Measurements from ENCODE around the gene ABI3BP. TPM values are rescaled to one million over a fixed set of nuclear protein-coding genes. Genes with fewer than 3 reads are reported as not detected.

Gene ABI3BP
- total RNA-seq, 1 donor from 2014 or later, result not detected

DNA sequence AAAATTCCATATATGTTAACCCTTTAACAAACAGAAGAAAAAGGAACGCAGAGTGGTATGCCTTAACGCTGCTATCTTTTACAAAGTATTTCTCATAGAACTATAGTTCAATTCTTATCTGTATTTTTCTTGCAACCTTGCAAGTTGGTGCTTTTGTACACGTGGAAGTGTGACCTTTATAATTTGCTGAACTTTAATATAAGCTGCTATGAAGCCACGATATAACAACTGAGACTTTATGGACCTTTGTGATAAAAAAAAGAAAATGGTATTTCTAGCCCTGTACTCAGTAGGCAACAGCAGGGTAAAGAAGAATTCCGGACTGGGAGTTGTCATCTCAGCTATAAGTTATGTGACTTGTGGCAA is 290.3 kb downstream of the ABI3BP start:
- Mint-ChIP-seq H3K4me1 (no peaks in the 10 kb centered on the region), H3K36me3 (ENCODE audit: low read depth) (no peaks in the 10 kb centered on the region), H3K27me3 (ENCODE audit: low read depth) (peaks cover 91% of the 10 kb centered on the region), H3K27ac (ENCODE audit: unreplicated experiment) (no peak overlapping the region), H3K4me3 (no peak overlapping the region), H3K9me3 (no peaks in the 10 kb centered on the region)
- DNase-seq (ENCODE audit: low read depth, low spot score), result no peak
- TF ChIP-seq, protein P1, sequence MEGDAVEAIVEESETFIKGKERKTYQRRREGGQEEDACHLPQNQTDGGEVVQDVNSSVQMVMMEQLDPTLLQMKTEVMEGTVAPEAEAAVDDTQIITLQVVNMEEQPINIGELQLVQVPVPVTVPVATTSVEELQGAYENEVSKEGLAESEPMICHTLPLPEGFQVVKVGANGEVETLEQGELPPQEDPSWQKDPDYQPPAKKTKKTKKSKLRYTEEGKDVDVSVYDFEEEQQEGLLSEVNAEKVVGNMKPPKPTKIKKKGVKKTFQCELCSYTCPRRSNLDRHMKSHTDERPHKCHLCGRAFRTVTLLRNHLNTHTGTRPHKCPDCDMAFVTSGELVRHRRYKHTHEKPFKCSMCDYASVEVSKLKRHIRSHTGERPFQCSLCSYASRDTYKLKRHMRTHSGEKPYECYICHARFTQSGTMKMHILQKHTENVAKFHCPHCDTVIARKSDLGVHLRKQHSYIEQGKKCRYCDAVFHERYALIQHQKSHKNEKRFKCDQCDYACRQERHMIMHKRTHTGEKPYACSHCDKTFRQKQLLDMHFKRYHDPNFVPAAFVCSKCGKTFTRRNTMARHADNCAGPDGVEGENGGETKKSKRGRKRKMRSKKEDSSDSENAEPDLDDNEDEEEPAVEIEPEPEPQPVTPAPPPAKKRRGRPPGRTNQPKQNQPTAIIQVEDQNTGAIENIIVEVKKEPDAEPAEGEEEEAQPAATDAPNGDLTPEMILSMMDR (conservative IDR thresholded peaks at IDR 0.05), result no peak

DNA sequence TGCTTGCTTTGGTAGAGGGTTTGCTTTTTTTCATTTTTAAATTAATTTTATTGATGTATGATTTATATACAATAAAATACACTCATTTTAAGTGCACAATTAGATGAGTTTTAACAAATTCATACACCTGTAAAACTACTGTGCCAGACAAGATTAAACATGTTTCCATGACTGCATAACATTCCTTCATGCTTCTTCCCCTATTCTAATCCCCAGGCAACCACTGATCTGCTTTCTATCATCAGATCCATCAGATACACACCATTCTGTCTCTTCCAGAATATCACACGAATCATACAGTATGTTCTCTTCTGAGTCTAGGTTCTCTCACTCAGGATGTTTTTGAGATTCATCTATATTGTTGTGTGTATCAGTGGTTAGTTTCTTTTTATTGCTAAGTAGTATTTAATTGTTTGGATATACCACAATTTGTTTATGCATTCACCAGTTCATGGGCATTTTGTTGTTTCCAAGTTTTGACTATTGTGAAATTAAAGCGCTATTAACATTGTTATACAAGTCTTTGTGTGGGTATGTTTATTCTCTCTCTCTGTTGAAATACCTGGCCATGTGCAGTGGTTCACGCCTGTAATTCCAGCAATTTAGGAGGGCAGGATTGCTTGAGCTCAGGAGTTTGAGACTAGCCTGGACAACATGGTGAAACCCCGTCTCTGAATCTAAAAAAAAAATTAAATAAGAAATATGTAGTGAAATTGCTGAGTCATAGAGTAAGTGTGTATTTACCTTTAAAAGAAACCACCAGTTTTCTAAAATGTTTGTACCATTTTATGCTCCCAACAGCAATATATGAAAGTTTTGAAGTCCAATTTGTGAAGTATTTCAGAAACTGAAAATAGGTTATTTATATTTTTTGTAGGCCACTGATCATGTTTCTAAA is 290.9 kb downstream of the ABI3BP start:
- TF ChIP-seq, protein P1 (conservative IDR thresholded peaks at IDR 0.05), result no peak

GRCh38 chr3:100700708-100701107 is 292.5 kb downstream of the ABI3BP start:
- DNase-seq (ENCODE audit: low read depth, low spot score), result no peak
- Mint-ChIP-seq H3K27ac (ENCODE audit: unreplicated experiment) (no peak overlapping the region), H3K9me3 (no peaks in the 10 kb centered on the region), H3K4me3 (no peak overlapping the region), H3K4me1 (no peaks in the 10 kb centered on the region), H3K36me3 (ENCODE audit: low read depth) (no peaks in the 10 kb centered on the region), H3K27me3 (ENCODE audit: low read depth) (peaks cover 87% of the 10 kb centered on the region)
- TF ChIP-seq, protein P1 (conservative IDR thresholded peaks at IDR 0.05), result no peak

More for the DNA sequence above, 290.9 kb downstream of the ABI3BP start:
- Mint-ChIP-seq H3K27me3 (ENCODE audit: low read depth) (peaks cover 91% of the 10 kb centered on the region), H3K4me3 (no peak overlapping the region), H3K36me3 (ENCODE audit: low read depth) (no peaks in the 10 kb centered on the region), H3K9me3 (no peaks in the 10 kb centered on the region), H3K4me1 (no peaks in the 10 kb centered on the region), H3K27ac (ENCODE audit: unreplicated experiment) (no peak overlapping the region)
- DNase-seq (ENCODE audit: low read depth, low spot score), result no peak

All from neural crest cell (in vitro differentiated cells).